HG02571 (cell line): ENCODE results near the gene GPC6.

ENCODE experiments used
- ATAC-seq: cut with Tn5 transposase; IDR thresholded peaks from one replicate; pipeline ENCODE4 v1.9.1; 2021; ENCODE audit warnings: mild to moderate bottlenecking, moderate library complexity; ENCODE audit not compliant: unreplicated experiment

GPC6 gene

GRCh38 chr13:93554514-93554913, 327.9 kb downstream of the GPC6 start:
- ATAC-seq = no peak

GRCh38 chr13:93558637-93559036, 332.0 kb downstream of the GPC6 start:
- no peak for ATAC-seq

- no peak for ATAC-seq
Observed at GRCh38 chr13:93559718-93560117, 333.1 kb downstream of the GPC6 start.

GRCh38 chr13:93561576-93562225, 335.1 kb downstream of the GPC6 start:
- no peak for ATAC-seq

GRCh38 chr13:93562676-93563075, 336.1 kb downstream of the GPC6 start:
- ATAC-seq = no peak

- no peak for ATAC-seq
Observed at GRCh38 chr13:93577105-93577504, 350.5 kb downstream of the GPC6 start.

- no peak for ATAC-seq
Observed at GRCh38 chr13:93589788-93590187, 363.2 kb downstream of the GPC6 start.

GRCh38 chr13:93603043-93603442, 376.4 kb downstream of the GPC6 start:
- no peak for ATAC-seq

- ATAC-seq = no peak
Observed at GRCh38 chr13:93614776-93615175, 388.2 kb downstream of the GPC6 start.

- no peak for ATAC-seq
Observed at GRCh38 chr13:93620181-93620765, 393.7 kb downstream of the GPC6 start.

- no peak for ATAC-seq
Observed at GRCh38 chr13:93621051-93621450, 394.4 kb downstream of the GPC6 start.

- ATAC-seq = no peak
Observed at GRCh38 chr13:93621966-93622365, 395.4 kb downstream of the GPC6 start.

- no peak for ATAC-seq
Observed at GRCh38 chr13:93624311-93624777, 397.7 kb downstream of the GPC6 start.

- ATAC-seq = no peak
Observed at GRCh38 chr13:93625536-93625935, 398.9 kb downstream of the GPC6 start.

GRCh38 chr13:93628136-93628797, 401.7 kb downstream of the GPC6 start:
- ATAC-seq = no peak

GRCh38 chr13:93635616-93636032, 409.0 kb downstream of the GPC6 start:
- no peak for ATAC-seq

GRCh38 chr13:93637852-93638251, 411.2 kb downstream of the GPC6 start:
- ATAC-seq = no peak

GRCh38 chr13:93640452-93640851, 413.8 kb downstream of the GPC6 start:
- no peak for ATAC-seq

- ATAC-seq = no peak
Observed at GRCh38 chr13:93646245-93646644, 419.6 kb downstream of the GPC6 start.

GRCh38 chr13:93649496-93649895, 422.9 kb downstream of the GPC6 start:
- no peak for ATAC-seq

- no peak for ATAC-seq
Observed at GRCh38 chr13:93653776-93654175, 427.2 kb downstream of the GPC6 start.

- ATAC-seq = no peak
Observed at GRCh38 chr13:93655154-93655553, 428.5 kb downstream of the GPC6 start.
